ENCODE data around the gene TSPAN32.

TSPAN32 gene

GRCh38 chr11:2366733-2367132 lies 64.9 kb downstream of the TSPAN32 start:
- DNase-seq (ENCODE audit: low spot score) = no peak

GRCh38 chr11:2367266-2368160 lies 65.7 kb downstream of the TSPAN32 start:
- no peak for DNase-seq (ENCODE audit: low spot score)
